HCT116 (cell line): ENCODE data around the gene PAQR6. TPM values are rescaled to one million over a fixed set of nuclear protein-coding genes. Genes with fewer than 3 reads are reported as not detected.

Experiments
- ATAC-seq: fragments of 200-7000 bp; cut with Tn5 transposase; 2 replicates; pipeline ENCODE4 v1.9.1; 2020; ENCODE audit warnings: mild to moderate bottlenecking, moderate library complexity
- BruUV-seq: library from RNA; stranded (reverse); fragments of 400-500 nt; replicated peaks from 2 replicates; lab custom pipeline; 2021; lab: Mats Ljungman, UMichigan
- CTCF ChIA-PET: fragments of 300-600 bp; sonication (Branson Sonifier 250); formaldehyde crosslinking; loops from one replicate; lab custom pipeline; 2021; ENCODE audit warnings: antibody characterized with exemption; lab: Charles Lee
- POLR2A ChIA-PET: fragments of 300-600, 350-600 bp; sonication (Branson Sonifier 250); formaldehyde crosslinking; loops from one replicate; lab custom pipeline; 2021; ENCODE audit warnings: antibody characterized with exemption; lab: Charles Lee
- RAD21 ChIA-PET, 2 experiments: fragments of 300-600 bp; sonication (Branson Sonifier 250); formaldehyde crosslinking; loops; one replicate each; lab custom pipeline; 2023; ENCODE audit warnings: low total read pairs in 2 of 2; ENCODE audit not compliant: uncharacterized antibody in 2 of 2, unreplicated experiment in 2 of 2, low non-redundant PET in 1 of 2; lab: Charles Lee
- DNase-seq: peaks from one replicate; pipeline ENCODE4 v3.0.0-alpha.2; 2010; ENCODE audit warnings: low read depth, low spot score
- H2AFZ ChIP-seq: fragments of 200-600 bp; shearing (Covaris generic), sonication (generic); 2 replicates; pipeline ENCODE4 v1.6.1; 2017; ENCODE audit warnings: low read depth, mixed run types, mixed read lengths, antibody characterized with exemption, low read length; ENCODE audit not compliant: poor library complexity, severe bottlenecking
- H3K27ac ChIP-seq: 2 replicates; pipeline ENCODE4 v1.5.1; 2012; ENCODE audit warnings: low read depth, low read length
- H3K27me3 ChIP-seq: fragments of 200-600 bp; sonication (generic); 2 replicates; pipeline ENCODE4 v1.6.1; 2016; ENCODE audit warnings: mixed run types, low read length, mixed read lengths; ENCODE audit not compliant: insufficient read depth
- H3K36me3 ChIP-seq, 2 experiments: fragments of 200-500 bp in 1 of 2; fragments of 200-600 bp in 1 of 2; sonication (Bioruptor generic) in 1 of 2; sonication (generic) in 1 of 2; 2 replicates each; pipeline versions ENCODE4 v1.5.1 to v1.6.1; 2014 to 2016; ENCODE audit warnings: low read length in 2 of 2, inconsistent platforms in 1 of 2, mixed read lengths in 1 of 2, mixed run types in 1 of 2; ENCODE audit not compliant: insufficient read depth in 2 of 2, control insufficient read depth in 1 of 2
- H3K4me1 ChIP-seq, 2 experiments: fragments of 200-600 bp in 1 of 2; sonication (generic) in 1 of 2; 2 replicates each; pipeline versions ENCODE4 v1.5.1 to v1.6.1; 2012 to 2017; ENCODE audit warnings: low read length in 2 of 2, inconsistent platforms in 1 of 2, mild to moderate bottlenecking in 1 of 2, mixed read lengths in 1 of 2, mixed run types in 1 of 2, moderate library complexity in 1 of 2; ENCODE audit not compliant: insufficient read depth in 2 of 2, control insufficient read depth in 1 of 2
- H3K4me2 ChIP-seq: fragments of 200-600 bp; sonication (generic); 2 replicates; pipeline ENCODE4 v1.6.1; 2017; ENCODE audit warnings: mixed run types, low read length, mixed read lengths
- H3K4me3 ChIP-seq, 2 experiments: fragments of 200-600 bp in 1 of 2; sonication (generic) in 1 of 2; replicated peaks in 1 of 2; 2 replicates each; pipeline ENCODE4 v1.5.1; 2011 to 2016; ENCODE audit warnings: low read length in 2 of 2, control low read depth in 1 of 2, low read depth in 1 of 2, mild to moderate bottlenecking in 1 of 2, mixed read lengths in 1 of 2, mixed run types in 1 of 2
- H3K79me2 ChIP-seq: fragments of 200-600 bp; sonication (generic); 2 replicates; pipeline ENCODE4 v1.6.1; 2017; ENCODE audit warnings: mild to moderate bottlenecking, mixed run types, low read length, moderate library complexity, mixed read lengths; ENCODE audit not compliant: insufficient read depth
- H3K9ac ChIP-seq: fragments of 200-600 bp; sonication (generic); 2 replicates; pipeline ENCODE4 v1.6.1; 2016; ENCODE audit warnings: low read length, mixed read lengths
- H3K9me2 ChIP-seq: fragments of 200-600 bp; sonication (generic), shearing (Covaris generic); 2 replicates; pipeline ENCODE4 v1.6.1; 2017; ENCODE audit warnings: mixed run types, mild to moderate bottlenecking, moderate library complexity; ENCODE audit not compliant: insufficient read depth
- H3K9me3 ChIP-seq, 2 experiments: fragments of 200-500 bp in 1 of 2; fragments of 200-600 bp in 1 of 2; sonication (Bioruptor generic) in 1 of 2; sonication (generic) in 1 of 2; 2 replicates each; pipeline ENCODE4 v1.6.1; 2014 to 2017; ENCODE audit warnings: low read length in 2 of 2, mixed read lengths in 2 of 2, inconsistent platforms in 1 of 2, low read depth in 1 of 2, mild to moderate bottlenecking in 1 of 2, mixed run types in 1 of 2, moderate library complexity in 1 of 2; ENCODE audit not compliant: control insufficient read depth in 1 of 2, insufficient read depth in 1 of 2
- H4K20me1 ChIP-seq: fragments of 200-600 bp; sonication (generic), shearing (Covaris generic); 2 replicates; pipeline ENCODE4 v1.6.1; 2017; ENCODE audit warnings: mixed run types, mild to moderate bottlenecking, moderate library complexity; ENCODE audit not compliant: insufficient read depth
- CBX3 ChIP-seq: IDR thresholded peaks from 2 replicates; pipeline ENCODE4 v1.6.1; 2012; ENCODE audit warnings: low read depth
- CTCF ChIP-seq, 3 experiments: fragments of 200-600 bp in 1 of 3; sonication (generic) in 1 of 3; IDR thresholded peaks in 2 of 3; conservative IDR thresholded peaks in 1 of 3; 2 replicates each; pipeline ENCODE4 v1.5.1; 2012 to 2017; ENCODE audit warnings: low read depth in 2 of 3, low read length in 2 of 3, antibody characterized with exemption in 1 of 3, borderline replicate concordance in 1 of 3, control low read depth in 1 of 3, mild to moderate bottlenecking in 1 of 3, mixed read lengths in 1 of 3, mixed run types in 1 of 3, moderate library complexity in 1 of 3; ENCODE audit not compliant: insufficient read depth in 1 of 3
- EGR1 ChIP-seq: IDR thresholded peaks from 2 replicates; pipeline ENCODE4 v1.6.1; 2012; ENCODE audit warnings: low read depth
- EZH2 ChIP-seq: fragments of 200-600 bp; sonication (generic); IDR thresholded peaks from 2 replicates; pipeline ENCODE4 v1.6.1; 2017; ENCODE audit warnings: antibody characterized with exemption, mixed run types
- EZH2phosphoT487 ChIP-seq: fragments of 200-600 bp; IDR thresholded peaks from 2 replicates; pipeline ENCODE4 v1.6.1; 2018; ENCODE audit warnings: antibody characterized with exemption, borderline replicate concordance
- POLR2A ChIP-seq: IDR thresholded peaks from 2 replicates; pipeline ENCODE4 v1.7.0; 2011; ENCODE audit warnings: borderline replicate concordance; ENCODE audit not compliant: insufficient read depth, insufficient read length; ENCODE audit errors: extremely low read depth
- POLR2AphosphoS5 ChIP-seq: IDR thresholded peaks from 2 replicates; pipeline ENCODE4 v1.6.1; 2011; ENCODE audit warnings: mild to moderate bottlenecking, low read depth, low read length, moderate library complexity
- TCF7L2 ChIP-seq: IDR thresholded peaks from 2 replicates; pipeline ENCODE4 v1.7.0; 2011; ENCODE audit warnings: borderline replicate concordance, inconsistent platforms; ENCODE audit not compliant: insufficient read depth, insufficient read length; ENCODE audit errors: extremely low read depth
- ZFX ChIP-seq: fragments of 450-650 bp; IDR thresholded peaks from 2 replicates; pipeline ENCODE4 v1.6.1; 2017
- intact Hi-C: fragments of 100-400 bp; cut with micrococcal nuclease; formaldehyde crosslinking; loops from 2 replicates; pipeline ENCODE4 v1.10.0; 2022
- total RNA-seq: library from RNA; stranded (reverse); gene quantifications from one replicate; pipeline ENCODE4 v1.2.1, GENCODE V29; 2021; ENCODE audit not compliant: unreplicated experiment
- TF ChIP-seq, protein P1 (sequence below): IDR thresholded peaks from 2 replicates; pipeline ENCODE4 v1.6.1; 2012; ENCODE audit warnings: low read depth
- TF ChIP-seq, protein P2 (sequence below): IDR thresholded peaks from 2 replicates; pipeline ENCODE4 v1.6.1; 2011; ENCODE audit warnings: mild to moderate bottlenecking, low read length, moderate library complexity; ENCODE audit not compliant: insufficient replicate concordance; ENCODE audit errors: extremely low read depth

Gene PAQR6
- total RNA-seq, 1 experiment from 2014 or later, result 10.9 TPM

DNA sequence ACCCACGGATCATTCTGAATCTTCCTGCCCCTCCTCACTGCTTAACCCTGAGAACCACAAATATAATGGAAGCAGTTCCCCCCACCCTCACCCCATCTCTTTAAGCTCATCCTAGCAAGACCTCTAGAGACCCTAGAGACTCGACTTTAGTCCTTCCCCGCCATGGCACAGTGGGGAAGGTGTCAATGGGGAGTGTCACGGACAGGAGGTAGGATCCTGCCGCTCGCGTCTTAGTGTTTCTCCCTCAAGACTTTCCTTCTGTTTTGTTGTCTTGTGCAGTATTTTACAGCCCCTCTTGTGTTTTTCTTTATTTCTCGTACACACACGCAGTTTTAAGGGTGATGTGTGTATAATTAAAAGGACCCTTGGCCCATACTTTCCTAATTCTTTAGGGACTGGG lies 35.7 kb downstream of the PAQR6 start:
- ATAC-seq (no peak), DNase-seq (no peak)
- Histone ChIP-seq H3K79me2 (peaks cover 22% of the 10 kb centered on the region), H3K4me3 (peak overlapping the region; percentile 85 to 96), H3K9me2 (no peaks in the 10 kb centered on the region), H3K4me2 (peak overlapping the region; percentile 99), H3K27me3 (no peaks in the 10 kb centered on the region), H2AFZ (no peak overlapping the region), H3K36me3 (peaks cover 0 to 3% of the 10 kb centered on the region in 2 experiments; a peak in 1 of 4 replicates), H3K27ac (peak overlapping the region; percentile 75; the same call in 1 of the 2 replicates), H3K9me3 (no peaks in the 10 kb centered on the region), H4K20me1 (no peaks in the 10 kb centered on the region), H3K4me1 (peaks cover 10 to 21% of the 10 kb centered on the region in 2 experiments), H3K9ac (peak overlapping the region; percentile 94)
- ChIA-PET POLR2A (interaction anchor here (1.0 to 2.6 kb wide), 6 partner anchors 12 to 320 kb away, joined by 3 to 25 read pairs (median 12); partner anchors contain the start of gene SLC25A44), CTCF (interaction anchor here (0.8 to 3.1 kb wide), 5 partner anchors 12 to 115 kb away, joined by 3 to 45 read pairs (median 3); no protein-coding TSS in a partner anchor), RAD21 (interaction anchor here in 1 of 2 experiments (0.6 kb wide), 1 partner anchor 249 kb away, joined by 3 read pairs; no protein-coding TSS in a partner anchor)
- no TSS peak for BruUV-seq
- no peak for TF ChIP-seq EGR1
- intact Hi-C loops, result no loop called here

- H3K27me3 ChIP-seq, result no peaks in the 10 kb centered on the region
- H2AFZ ChIP-seq, result no peak overlapping the region
- ChIA-PET POLR2A (interaction anchor here (2.6 kb wide), 1 partner anchor 12 kb away, joined by 21 read pairs; no protein-coding TSS in a partner anchor), RAD21 (no interaction called here), CTCF (interaction anchor here (0.8 kb wide), 1 partner anchor 14 kb away, joined by 3 read pairs; no protein-coding TSS in a partner anchor)
- no TSS peak for BruUV-seq
- no peak overlapping the region for H3K27ac ChIP-seq
- no peak overlapping the region for H3K4me3 ChIP-seq
- H3K9me3 ChIP-seq, result no peaks in the 10 kb centered on the region
- ATAC-seq (no peak), DNase-seq (no peak)
- H3K36me3 ChIP-seq, result peaks cover 0 to 3% of the 10 kb centered on the region in 2 experiments; a peak in 1 of 4 replicates
- H4K20me1 ChIP-seq, result no peaks in the 10 kb centered on the region
- H3K9me2 ChIP-seq, result no peaks in the 10 kb centered on the region
- no peak overlapping the region for H3K9ac ChIP-seq
- H3K4me2 ChIP-seq, result no peak overlapping the region
- intact Hi-C loops, result no loop called here
- peaks cover 10 to 21% of the 10 kb centered on the region in 2 experiments for H3K4me1 ChIP-seq
- peaks cover 26% of the 10 kb centered on the region for H3K79me2 ChIP-seq
- TF ChIP-seq POLR2AphosphoS5 (no peak), POLR2A (no peak), CTCF (IDR thresholded peaks at IDR 0.05 in 2 of 3, conservative IDR thresholded peaks at IDR 0.05 in 1 of 3; ENCODE audit: borderline replicate concordance in 1 of 3, insufficient read depth in 1 of 3, low read depth in 2 of 3, low read length in 2 of 3) (no peak), EZH2 (no peak), EZH2phosphoT487 (no peak), CBX3 (no peak), TCF7L2 (no peak), ZFX (no peak)
- TF ChIP-seq, protein P1, sequence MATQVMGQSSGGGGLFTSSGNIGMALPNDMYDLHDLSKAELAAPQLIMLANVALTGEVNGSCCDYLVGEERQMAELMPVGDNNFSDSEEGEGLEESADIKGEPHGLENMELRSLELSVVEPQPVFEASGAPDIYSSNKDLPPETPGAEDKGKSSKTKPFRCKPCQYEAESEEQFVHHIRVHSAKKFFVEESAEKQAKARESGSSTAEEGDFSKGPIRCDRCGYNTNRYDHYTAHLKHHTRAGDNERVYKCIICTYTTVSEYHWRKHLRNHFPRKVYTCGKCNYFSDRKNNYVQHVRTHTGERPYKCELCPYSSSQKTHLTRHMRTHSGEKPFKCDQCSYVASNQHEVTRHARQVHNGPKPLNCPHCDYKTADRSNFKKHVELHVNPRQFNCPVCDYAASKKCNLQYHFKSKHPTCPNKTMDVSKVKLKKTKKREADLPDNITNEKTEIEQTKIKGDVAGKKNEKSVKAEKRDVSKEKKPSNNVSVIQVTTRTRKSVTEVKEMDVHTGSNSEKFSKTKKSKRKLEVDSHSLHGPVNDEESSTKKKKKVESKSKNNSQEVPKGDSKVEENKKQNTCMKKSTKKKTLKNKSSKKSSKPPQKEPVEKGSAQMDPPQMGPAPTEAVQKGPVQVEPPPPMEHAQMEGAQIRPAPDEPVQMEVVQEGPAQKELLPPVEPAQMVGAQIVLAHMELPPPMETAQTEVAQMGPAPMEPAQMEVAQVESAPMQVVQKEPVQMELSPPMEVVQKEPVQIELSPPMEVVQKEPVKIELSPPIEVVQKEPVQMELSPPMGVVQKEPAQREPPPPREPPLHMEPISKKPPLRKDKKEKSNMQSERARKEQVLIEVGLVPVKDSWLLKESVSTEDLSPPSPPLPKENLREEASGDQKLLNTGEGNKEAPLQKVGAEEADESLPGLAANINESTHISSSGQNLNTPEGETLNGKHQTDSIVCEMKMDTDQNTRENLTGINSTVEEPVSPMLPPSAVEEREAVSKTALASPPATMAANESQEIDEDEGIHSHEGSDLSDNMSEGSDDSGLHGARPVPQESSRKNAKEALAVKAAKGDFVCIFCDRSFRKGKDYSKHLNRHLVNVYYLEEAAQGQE, result no peak
- TF ChIP-seq, protein P2, sequence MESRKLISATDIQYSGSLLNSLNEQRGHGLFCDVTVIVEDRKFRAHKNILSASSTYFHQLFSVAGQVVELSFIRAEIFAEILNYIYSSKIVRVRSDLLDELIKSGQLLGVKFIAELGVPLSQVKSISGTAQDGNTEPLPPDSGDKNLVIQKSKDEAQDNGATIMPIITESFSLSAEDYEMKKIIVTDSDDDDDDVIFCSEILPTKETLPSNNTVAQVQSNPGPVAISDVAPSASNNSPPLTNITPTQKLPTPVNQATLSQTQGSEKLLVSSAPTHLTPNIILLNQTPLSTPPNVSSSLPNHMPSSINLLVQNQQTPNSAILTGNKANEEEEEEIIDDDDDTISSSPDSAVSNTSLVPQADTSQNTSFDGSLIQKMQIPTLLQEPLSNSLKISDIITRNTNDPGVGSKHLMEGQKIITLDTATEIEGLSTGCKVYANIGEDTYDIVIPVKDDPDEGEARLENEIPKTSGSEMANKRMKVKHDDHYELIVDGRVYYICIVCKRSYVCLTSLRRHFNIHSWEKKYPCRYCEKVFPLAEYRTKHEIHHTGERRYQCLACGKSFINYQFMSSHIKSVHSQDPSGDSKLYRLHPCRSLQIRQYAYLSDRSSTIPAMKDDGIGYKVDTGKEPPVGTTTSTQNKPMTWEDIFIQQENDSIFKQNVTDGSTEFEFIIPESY, result no peak
Observed at GRCh38 chr1:156211243-156211642, 36.6 kb downstream of the PAQR6 start.
